Measurements from ENCODE around the gene MAP2.

MAP2 gene

GRCh38 chr2:209533391-209533790 is 109.5 kb downstream of the MAP2 start:
- DNase-seq: no peak

- no peak for DNase-seq
Measured at GRCh38 chr2:209534228-209534627, 110.4 kb downstream of the MAP2 start.

DNA sequence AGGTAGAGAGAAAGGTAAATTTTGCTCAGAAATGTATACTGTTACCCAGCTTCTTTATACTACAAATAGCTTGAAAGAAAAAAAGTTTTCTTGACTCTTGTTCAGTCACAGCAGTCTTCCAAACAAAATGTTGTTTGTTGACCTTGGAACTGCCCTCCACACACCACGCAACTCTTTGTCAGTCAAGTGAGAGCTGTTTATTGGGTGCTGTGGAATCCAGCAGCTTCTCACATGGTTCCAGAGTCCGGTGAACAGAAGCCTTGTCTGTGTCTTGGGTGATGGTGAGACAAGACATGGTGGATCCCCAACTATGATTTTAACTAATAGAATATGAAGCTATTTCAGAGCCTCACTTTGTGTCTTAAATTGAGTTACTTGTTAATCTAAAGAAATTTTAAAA is 112.5 kb downstream of the MAP2 start:
- DNase-seq: no peak

- DNase-seq: no peak
Measured at GRCh38 chr2:209547726-209548125, 123.9 kb downstream of the MAP2 start.

DNA sequence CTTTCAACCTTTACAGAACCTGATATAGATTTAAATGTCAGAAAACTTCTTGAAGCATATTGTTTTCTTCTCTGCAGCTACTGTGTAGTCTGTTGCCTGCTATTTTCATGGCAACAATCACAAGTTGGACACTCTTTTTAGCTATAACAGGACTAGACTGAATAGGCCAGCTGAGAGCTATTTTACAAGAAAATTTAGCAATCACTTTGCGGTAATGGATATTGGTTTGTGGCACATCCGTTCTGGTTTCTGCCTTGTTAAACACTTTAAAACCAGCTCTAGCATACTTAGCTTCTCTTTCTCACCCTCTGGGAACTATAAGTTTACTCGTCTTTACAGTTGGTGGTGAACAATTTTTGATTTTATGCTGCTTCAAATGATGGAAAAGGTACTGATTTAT is 125.7 kb downstream of the MAP2 start:
- DNase-seq: no peak

DNA sequence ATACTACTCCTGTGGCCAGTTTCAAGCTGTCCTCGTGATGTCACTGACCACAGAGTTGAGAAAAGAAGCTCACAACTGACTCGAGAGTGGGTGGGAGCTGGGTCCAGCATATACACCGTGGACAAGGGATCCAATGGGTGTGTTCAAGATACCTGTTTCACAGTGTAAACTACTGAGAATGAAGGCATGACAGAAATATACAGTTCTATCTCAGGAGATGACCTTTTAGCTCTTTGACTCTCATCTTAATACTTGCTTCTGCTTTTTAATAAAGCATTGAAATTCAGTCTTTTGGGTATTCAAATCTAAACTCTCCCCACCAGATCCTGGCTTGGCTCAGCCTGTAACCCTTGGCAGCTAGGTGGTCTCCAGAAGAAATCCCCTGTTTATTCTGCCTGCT is 130.1 kb downstream of the MAP2 start:
- no peak for DNase-seq

GRCh38 chr2:209556354-209556961 is 132.6 kb downstream of the MAP2 start:
- peak; percentile 49 for DNase-seq

- no peak for DNase-seq
Measured at GRCh38 chr2:209560911-209561310, 137.1 kb downstream of the MAP2 start.

DNA sequence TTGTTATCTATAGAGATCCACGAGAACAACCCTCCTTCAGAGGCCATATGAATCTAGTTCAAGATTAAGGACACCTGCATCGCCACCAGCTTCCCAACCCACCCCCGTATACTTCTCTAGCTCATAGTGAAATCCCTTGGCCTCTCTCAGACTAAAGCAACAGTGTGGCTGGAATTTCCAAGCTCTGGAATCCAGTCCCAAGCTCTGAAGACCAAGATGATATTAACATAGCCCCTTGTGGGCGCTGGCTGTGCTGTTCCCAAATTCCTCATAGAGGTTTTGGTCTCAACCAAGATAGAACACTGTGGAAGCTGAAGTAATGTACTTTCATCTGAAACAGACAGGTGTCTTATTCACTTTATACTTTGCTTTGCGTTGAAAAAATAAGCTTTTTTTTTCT is 139.6 kb downstream of the MAP2 start:
- DNase-seq: no peak

DNA sequence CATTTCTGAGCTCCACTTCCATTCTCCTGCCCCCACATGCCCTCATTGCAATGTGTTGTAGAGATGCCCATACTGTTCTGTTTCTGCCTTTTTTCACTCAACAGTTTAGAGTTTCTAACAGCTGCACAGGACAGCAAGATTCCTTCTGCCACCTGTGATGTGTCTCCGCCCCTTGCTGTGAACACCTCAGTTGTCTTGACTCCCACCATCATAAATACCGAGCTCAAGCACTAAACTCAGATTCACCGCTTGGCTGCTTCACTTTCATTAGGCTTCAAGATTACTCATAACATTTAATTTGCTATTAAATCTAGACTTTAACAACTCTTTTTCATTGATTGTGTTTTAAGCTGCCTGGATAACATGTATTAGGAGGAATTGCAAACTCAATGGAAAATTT is 141.0 kb downstream of the MAP2 start:
- no peak for DNase-seq

DNA sequence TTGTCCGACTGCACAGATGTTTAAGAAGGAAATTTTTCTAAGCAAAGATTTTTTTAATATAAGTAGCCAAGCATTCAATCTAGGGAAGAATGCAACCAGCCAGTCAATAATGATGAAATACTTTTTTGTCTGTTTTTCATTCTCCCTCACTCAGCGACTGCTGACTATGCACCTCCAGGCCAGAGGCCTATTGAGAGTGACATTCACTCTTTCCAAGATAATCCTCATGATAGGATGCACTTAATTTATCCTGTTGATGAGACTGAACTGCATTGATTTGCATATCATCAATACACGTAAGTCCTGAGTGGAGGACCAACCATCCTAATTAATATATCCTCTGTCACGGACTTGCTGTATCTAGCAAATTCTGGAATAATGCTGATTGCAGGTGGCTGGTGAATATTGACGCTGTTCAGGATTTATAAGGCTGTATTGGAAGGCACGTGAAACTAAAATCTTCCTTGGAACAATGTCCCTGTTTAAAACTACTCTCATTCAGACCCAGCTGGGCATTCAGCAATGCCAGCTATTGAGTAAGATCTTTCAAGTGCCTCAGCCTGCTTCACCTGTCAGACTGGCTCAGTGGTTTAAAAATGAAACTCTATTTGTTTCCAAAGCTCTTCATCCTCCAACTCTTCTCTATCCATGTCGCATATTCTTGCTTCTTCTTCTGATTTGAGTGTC is 142.2 kb downstream of the MAP2 start:
- no peak for DNase-seq

DNA sequence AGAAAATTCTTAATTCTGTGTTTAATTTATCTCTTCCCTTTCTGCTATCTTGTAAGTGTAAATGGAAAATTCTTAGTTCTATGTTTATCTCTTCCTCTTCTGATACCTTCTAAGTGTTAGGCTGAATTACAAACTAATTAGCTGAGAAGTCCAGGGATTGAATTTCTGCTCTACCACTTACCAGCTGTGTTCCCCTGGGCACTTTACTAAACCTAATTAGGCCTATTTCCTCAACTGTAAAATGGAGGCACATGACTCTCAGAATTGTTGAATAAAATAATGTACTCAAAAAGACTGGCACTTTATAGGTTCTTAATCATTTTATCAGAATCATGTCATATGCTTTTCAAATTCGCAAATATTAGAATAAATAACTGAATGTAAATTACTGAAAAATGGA is 146.3 kb downstream of the MAP2 start:
- DNase-seq: no peak

DNA sequence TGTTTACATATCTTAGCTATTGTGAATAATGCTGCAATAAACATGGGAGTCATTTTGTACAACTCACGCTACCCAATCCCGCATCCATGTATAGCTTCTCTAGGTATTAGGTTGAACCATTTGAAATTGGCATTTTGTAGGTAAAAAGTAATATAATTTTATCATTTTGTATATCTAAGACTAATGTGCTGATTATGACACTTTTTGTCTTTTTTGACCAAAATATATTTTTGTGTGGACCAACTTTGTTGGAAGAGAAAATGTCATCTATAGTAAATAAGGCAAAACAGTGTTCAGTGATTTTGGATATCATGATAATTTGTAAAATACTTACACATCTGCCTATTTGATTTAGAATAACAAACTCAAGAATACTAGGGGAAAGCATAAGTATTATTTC is 150.7 kb downstream of the MAP2 start:
- DNase-seq: no peak

GRCh38 chr2:209577376-209578357 is 153.8 kb downstream of the MAP2 start:
- DNase-seq: peak; percentile 24

DNA sequence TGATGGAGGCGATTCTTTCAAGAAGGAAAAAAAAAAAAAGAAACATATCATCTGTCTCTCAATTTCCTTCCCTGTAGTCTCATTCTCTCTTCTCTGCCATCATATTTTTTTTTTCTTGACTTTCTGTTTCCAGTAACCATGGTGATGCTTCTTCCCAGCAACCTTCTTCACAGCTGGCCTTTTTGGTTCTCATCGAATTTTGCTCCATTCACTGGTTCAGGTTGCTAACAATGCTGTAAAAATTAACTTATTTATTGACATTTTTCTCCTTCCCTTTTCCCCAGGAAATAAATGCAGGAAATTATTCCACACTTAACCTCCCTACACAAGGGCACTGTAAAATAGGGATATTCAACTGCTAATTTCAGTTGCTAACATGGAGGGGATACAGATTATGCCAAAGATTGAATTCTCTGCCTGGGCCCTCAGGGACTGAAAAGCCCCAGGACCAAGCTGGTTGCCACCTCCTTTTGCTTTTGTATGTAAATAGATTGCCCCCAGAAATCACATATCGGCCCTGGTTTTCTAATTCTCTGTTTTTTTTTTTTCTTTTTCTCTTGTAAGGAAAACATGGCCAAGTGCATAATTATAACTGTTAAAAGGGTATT is 154.7 kb downstream of the MAP2 start:
- no peak for DNase-seq

GRCh38 chr2:209579230-209579749 is 155.4 kb downstream of the MAP2 start:
- DNase-seq: peak; percentile 29

- DNase-seq: no peak
Measured at GRCh38 chr2:209581040-209581439, 157.2 kb downstream of the MAP2 start.

DNA sequence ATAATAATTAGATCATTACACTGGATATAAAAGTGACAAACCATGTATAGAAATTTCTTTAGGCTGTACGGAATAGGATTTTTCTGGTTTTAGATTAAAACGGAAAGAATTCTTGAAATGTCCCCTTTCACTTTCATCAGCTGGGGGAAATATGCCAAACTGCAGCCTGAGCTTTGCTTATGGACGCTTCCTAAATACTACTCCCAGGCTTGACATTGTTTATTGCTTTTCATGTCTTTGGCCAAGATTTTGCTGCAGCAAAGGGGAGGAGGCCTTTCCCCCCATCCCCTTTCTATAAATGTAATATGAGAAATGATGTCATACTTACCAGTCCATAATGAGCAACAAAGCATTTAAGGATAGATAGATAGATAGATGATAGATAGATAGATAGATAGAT is 158.4 kb downstream of the MAP2 start:
- DNase-seq: no peak

- no peak for DNase-seq
Measured at GRCh38 chr2:209584472-209584871, 160.6 kb downstream of the MAP2 start.

- DNase-seq: no peak
Measured at GRCh38 chr2:209584915-209585314, 161.1 kb downstream of the MAP2 start.

- DNase-seq: no peak
Measured at GRCh38 chr2:209591021-209591420, 167.2 kb downstream of the MAP2 start.

- DNase-seq: no peak
Measured at GRCh38 chr2:209592106-209592505, 168.3 kb downstream of the MAP2 start.

DNA sequence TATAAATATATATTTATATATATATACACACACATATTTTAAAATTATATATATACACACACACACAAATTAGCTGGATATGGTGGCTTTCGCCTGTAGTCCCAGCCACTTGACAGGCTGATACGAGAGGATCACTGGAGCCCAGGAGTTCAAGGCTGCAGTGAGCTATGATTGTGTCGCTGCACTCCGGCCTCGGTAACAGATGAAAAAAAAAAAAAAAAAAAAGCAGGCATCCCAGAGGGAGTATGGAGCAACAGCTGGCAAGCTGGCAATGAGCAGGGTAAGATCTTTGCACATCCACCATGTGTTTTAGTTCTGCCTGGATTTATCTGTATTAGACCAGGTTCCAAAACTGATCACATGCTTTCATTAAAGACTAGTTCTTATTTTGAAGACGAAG is 170.1 kb downstream of the MAP2 start:
- DNase-seq: no peak

Measured in fibroblast of skin of back (primary cell).